ENCODE measurements around the gene GPR137C. TPM values are rescaled to one million over a fixed set of nuclear protein-coding genes. Genes with fewer than 3 reads are reported as not detected.

Gene GPR137C
- total and polyA plus RNA-seq, 10 of the 15 experiments (the other 5 are each of a cell fraction or from before 2014, with no cell fraction given): 0.03 to 0.72 (median 0.22) TPM

- no peak for TF ChIP-seq MLLT1 (IDR thresholded peaks at IDR 0.05)
- TF ChIP-seq JUND (IDR thresholded peaks at IDR 0.05; ENCODE audit: low read depth, low read length): no peak
- no peak for TF ChIP-seq CBX5 (IDR thresholded peaks at IDR 0.05; ENCODE audit: low read depth)
- no peak for TF ChIP-seq RCOR1 (conservative IDR thresholded peaks at IDR 0.05; ENCODE audit: low read depth, low read length)
- no peak for TF ChIP-seq SREBF2 (IDR thresholded peaks at IDR 0.05; ENCODE audit: low read length)
These were observed 108.7 kb downstream of the GPR137C start (continued) for GRCh38 chr14:52661314-52661713.

- Histone ChIP-seq H3K9ac (ENCODE audit: control insufficient read depth, insufficient read depth, low read length) (no peak overlapping the region), H4K20me1 (ENCODE audit: control insufficient read depth, insufficient read depth) (no peaks in the 10 kb centered on the region), H3K27ac (ENCODE audit: control insufficient read depth, insufficient read depth) (no peak overlapping the region), H3K79me2 (ENCODE audit: control insufficient read depth, insufficient read depth, low read length) (no peaks in the 10 kb centered on the region), H3K9me3 (replicated peaks; ENCODE audit: control insufficient read depth, insufficient read depth, low read length) (no peaks in the 10 kb centered on the region; the same call in 2 of the 3 replicates), H3K27me3 (replicated peaks in 1 of 2; ENCODE audit: control insufficient read depth in 2 of 2, insufficient read depth in 2 of 2, low read length in 1 of 2) (no peaks in the 10 kb centered on the region), H3K36me3 (ENCODE audit: control insufficient read depth in 2 of 2, insufficient read depth in 2 of 2, low read length in 1 of 2) (peaks cover 0 to 10% of the 10 kb centered on the region in 2 experiments; a peak in 3 of 4 replicates), H3K4me1 (ENCODE audit: control insufficient read depth, insufficient read depth, low read length) (no peaks in the 10 kb centered on the region), H2AFZ (ENCODE audit: control insufficient read depth, low read depth, low read length) (no peak overlapping the region), H3K4me3 (no peak overlapping the region), H3K4me2 (ENCODE audit: control insufficient read depth, insufficient read depth) (no peak overlapping the region)
- ATAC-seq (no peak), FAIRE-seq (no peak), DNase-seq (ENCODE audit: low read depth, low spot score) (no peak)
- CTCF ChIA-PET: interaction anchor here (0.6 kb wide), 1 partner anchor 49 kb away, joined by 3 read pairs; no protein-coding TSS in a partner anchor
- RAD21 ChIA-PET (ENCODE audit: unreplicated experiment): interaction anchor here (1.1 kb wide), 1 partner anchor 14 kb away, joined by 3 read pairs; no protein-coding TSS in a partner anchor
- BruUV-seq (replicated peaks): no TSS peak
- POLR2A ChIA-PET: no interaction called here
- 98% methylated on average over 2 of the region's 2 CpGs for WGBS (ENCODE audit: insufficient coverage, insufficient replicate concordance, low lambda C conversion rate, missing lambda C conversion rate)
- in situ Hi-C loops (cut with MboI): no loop called here
- SMC1A ChIA-PET (ENCODE audit: uncharacterized antibody, unreplicated experiment): interaction anchor here (0.8 kb wide), 1 partner anchor 9 kb away, joined by 3 read pairs; no protein-coding TSS in a partner anchor
- intact Hi-C loops (cut with micrococcal nuclease; ENCODE audit: unreplicated experiment): no loop called here
- TF ChIP-seq EGR1 (IDR thresholded peaks at IDR 0.05; ENCODE audit: borderline replicate concordance in 1 of 2, low read depth in 2 of 2, low read length in 2 of 2) (no peak), JUND (IDR thresholded peaks at IDR 0.05; ENCODE audit: low read depth, low read length) (no peak), SMC3 (IDR thresholded peaks at IDR 0.05; ENCODE audit: borderline replicate concordance, low read length) (no peak), ELK1 (IDR thresholded peaks at IDR 0.05; ENCODE audit: low read depth, low read length) (no peak), KDM1A (IDR thresholded peaks at IDR 0.05; ENCODE audit: borderline replicate concordance) (no peak), IRF5 (IDR thresholded peaks at IDR 0.05; ENCODE audit: borderline replicate concordance) (no peak), NFYA (IDR thresholded peaks at IDR 0.05; ENCODE audit: borderline replicate concordance, low read depth, low read length) (no peak), SKIL (IDR thresholded peaks at IDR 0.05; ENCODE audit: low read depth, poor library complexity, severe bottlenecking) (no peak), RELB (IDR thresholded peaks at IDR 0.05; ENCODE audit: low read depth) (no peak), NRF1 (conservative IDR thresholded peaks at IDR 0.05; ENCODE audit: low read depth, low read length) (no peak), MYB (IDR thresholded peaks at IDR 0.05; ENCODE audit: borderline replicate concordance, low read depth, low read length) (no peak)
These were observed 111.2 kb downstream of the GPR137C start for GRCh38 chr14:52663850-52664249.

Measured in GM12878 (cell line).